GM19351 (cell line): ENCODE results near the gene TXNDC11.

ENCODE experiments used
- ATAC-seq: cut with Tn5 transposase; IDR thresholded peaks from one replicate; pipeline ENCODE4 v1.9.1; 2021; ENCODE audit warnings: mild to moderate bottlenecking, moderate library complexity; ENCODE audit not compliant: unreplicated experiment

TXNDC11 gene

DNA sequence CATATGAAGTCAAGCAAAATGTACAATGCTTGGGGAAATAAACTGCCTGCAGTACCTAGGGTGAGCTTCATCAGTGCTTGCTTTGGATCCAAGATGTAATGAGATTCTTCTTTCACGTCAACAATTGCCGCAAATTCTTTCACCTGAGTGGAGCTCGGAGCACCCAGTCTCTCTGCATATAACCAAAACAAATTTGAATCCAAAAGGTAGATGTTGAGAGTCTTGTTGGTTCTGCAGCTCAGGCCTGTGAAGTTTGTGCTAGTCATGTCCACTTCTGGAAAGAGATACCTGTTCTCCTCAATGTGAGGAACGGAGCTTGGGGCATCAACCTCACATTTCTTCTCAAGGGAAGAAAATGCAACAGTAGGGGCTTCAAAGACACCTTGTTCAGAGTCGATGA, 51.4 kb downstream of the TXNDC11 start:
- no peak for ATAC-seq

DNA sequence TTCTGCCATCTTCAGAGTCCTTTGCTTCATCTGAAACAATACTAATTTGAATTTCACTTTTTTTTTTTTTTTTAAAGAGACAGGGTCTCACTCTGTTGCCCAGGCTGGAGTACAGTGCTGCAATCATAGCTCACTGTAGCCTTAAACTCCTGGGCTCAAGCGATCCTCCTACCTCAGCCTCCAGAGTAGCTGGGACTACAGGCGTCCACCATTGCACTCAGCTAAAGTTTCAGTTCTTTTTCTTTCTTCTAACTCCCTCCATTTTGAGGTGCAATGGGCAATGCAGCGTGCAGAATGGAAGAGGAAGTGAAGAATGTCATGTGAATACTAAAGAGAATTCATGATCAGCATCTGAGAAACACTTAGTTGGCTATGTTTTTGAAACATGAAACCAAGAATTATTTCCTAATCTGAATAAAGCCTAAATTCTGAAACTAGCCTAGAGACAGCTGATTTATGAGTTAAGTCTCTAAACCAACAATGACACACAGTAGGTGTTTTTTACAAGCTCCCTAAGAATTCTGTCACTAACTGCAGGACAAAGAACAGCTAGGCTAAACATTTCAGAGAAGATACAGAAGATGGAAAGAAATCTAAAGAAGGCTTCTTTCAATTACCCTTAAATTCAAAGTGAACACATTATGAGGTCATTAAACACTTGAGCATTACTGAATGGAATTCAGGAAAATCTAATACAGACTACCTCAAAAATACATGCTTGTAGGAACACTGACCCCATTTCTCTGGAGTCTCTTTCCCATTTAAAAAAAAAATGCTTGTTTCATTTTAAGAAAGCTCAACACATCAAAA, 53.4 kb downstream of the TXNDC11 start:
- ATAC-seq: peak; percentile 91

DNA sequence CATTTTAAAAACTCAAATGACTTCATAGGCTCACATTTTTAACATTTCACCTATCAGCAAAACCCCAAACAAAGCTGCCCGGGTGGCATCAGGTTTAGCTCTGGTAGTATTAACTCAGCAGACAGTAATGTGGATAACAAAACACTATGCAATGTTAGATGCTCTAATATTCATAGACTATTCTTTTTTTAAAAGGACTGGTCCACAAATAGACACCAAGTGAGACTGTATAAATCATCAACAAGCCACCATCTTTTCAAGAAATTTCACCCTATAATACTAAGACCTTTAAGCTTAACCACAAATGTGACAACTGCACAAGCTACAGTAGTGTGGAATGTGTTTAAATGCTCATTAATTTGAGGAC, 54.2 kb downstream of the TXNDC11 start:
- ATAC-seq: no peak

DNA sequence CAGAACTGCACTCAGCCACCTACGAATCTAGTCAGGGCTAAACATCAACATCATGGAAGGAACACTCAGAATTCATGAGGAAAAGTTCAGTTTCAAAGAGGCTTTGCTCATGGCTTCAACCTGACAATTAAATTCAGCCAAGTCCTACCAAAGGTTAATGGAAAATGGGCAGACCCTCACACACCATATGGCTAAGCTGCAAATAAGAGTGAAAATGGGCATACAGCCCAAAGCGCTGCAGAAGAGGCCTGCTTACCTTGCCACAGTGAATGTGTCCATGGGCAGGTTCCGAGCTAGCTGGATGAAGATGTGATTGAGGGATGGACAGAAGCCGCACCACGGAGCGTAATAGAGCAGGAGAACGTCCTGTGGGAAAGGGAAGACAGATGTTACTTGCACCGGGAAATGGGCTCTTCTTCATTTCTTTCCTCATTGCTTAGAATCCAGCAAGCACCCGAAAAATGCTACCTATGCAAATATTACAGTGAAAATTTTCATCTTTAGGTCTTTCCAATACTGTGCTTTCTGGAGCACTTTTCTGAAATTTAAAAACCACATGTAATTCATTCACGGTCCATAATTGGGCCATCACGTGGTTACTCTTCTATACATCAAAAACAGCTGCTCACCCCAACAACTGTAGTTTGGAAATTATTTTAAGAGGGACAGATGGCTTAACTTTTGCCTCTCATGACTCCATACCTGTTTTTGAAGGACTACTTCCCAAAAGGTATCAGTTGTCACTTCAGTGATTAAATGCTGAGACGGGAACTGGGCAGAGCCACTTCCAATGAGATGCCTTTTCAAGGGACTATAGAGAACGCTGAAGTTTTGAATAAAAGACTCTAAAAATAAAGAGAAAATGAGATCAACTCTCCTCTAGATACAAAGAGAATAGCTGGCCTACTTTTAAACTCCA, 54.8 kb downstream of the TXNDC11 start:
- no peak for ATAC-seq

DNA sequence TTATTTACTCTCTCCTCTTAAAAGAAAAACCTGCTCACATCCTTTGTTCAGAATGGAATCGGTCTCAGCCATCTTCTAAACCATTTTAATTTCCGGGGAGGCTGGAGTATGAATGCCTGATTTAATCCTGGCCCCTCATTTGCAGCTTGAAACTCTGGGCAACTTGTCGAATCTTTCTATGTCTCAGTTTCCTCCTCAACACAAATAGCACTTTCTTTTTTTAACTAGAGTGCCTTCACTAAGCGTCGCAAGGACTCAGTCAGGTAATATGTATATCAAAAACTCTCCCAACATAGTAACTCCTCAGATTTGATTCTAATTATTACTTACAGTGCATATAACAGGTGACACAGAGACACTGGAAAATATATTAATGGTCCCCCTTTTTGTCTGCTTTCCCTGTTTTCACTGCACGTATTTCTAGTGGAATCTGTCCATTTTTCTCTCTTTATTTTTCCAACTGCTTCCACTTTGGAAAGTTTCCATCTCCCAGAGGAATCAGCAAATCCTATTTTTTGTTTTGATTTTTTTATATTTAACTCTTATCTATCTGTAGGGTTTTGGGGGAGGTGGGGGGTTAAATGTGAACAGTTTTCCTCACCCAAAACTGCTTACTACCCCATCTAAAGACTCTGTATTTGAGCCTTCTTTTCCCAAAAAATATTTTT, 55.8 kb downstream of the TXNDC11 start:
- ATAC-seq: no peak

DNA sequence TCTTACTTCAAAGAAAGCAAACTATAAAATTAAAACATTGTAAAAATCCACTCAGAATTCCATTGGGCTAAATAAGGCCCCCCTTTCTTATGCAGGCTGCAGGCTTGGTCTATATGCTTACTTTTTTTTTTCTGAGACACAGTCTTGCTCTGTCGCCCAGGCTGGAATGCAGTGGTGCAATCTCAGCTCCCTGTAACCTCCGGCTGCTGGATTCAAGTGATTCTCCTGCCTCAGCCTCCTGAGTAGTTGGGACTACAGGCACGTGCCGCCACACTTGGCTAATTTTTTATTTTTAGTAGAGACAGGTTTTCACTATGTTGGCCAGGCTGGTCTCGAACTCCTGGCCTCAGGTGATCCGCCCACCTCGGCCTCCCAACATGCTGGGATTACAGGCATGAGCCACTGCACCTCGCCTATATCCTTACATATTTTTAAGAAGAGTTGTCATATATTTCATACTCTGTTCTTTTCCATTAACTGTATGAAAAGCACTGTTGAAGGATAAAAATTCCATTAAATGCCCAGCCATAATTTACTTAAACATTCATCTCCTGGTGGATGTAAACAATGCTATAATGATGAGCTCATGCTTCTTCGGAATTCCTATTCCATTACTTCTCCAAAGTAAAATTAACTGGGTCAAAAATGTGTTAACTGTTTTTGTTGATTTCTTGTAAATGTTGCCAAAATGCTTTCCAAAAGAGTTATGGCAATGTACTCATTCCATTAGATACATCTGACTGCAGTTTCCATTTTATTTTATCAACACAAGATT, 56.6 kb downstream of the TXNDC11 start:
- no peak for ATAC-seq

DNA sequence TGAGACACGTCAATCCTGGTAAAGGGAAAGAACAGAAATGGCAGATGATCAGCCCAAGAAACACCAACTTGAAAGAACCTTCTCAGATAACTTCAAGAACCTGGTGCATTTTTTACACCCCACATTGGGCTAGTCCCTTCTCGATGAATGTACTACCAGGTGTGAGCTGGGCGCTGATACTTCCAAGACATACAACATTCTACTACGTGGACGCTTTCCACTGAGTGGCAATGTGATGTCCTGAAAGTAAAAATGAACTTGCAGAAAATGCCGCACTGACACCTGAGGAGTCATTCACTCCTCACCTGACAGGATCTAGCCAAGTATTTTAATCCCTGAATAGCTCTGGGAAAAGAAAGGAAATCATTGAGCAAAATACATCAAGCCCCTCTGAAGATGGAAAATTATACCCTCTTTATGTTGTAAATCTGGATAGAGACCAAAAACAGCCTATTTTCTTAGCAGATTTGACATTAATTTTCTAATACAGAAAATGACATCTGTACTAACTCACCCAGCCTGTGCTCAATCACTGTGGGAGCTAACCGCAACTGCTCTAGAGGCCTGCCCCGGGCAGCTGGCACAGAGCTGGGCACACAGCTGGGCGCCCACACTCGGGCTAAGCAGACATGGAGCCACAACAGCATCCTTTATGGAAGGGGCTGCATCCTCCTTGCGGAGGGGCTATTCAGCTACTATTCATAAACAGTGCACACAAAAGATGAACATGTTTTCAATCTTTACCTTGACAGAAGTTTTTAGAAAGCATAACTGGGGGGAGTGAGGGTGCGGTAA, 58.2 kb downstream of the TXNDC11 start:
- ATAC-seq: no peak

DNA sequence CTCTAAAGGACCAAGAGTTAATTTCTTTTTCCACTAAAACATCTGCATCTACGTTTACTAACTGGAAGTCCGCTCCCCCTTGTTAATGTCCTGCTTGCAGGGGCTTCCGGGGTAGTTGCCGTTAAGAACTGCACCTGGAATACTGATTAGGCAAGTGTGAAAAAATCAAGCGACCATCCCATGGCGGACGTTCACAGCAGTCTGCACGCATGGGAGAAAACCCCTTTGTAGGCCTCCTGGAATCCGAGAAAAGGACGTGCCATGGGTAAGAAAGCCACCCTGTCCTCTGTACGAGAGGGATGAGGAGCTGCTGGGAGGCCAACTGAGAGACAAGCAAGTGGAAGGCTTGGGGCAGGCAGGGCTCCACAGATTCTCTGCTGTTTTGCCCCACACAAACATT, 59.5 kb downstream of the TXNDC11 start:
- no peak for ATAC-seq

DNA sequence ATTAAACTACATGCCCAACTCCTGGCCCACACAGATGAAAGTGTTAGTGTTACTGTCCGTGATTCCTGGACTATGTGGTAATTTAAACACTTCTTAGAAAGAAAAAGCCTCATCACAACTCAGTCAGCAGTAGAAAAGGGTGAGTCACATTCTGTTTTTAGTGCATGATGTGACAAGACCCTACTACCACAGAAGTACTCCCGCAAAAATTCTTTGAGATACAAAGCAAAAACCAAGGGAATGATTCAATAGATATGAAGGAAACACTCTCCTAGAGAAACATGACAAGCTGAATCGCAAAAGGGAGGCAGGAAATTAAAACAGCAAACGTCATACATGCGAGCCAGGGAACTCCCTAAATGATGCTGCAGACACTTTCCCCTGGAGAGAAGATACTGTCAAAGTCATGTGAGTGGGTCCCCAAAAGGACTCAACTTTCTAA, 60.0 kb downstream of the TXNDC11 start:
- ATAC-seq: peak; percentile 24

DNA sequence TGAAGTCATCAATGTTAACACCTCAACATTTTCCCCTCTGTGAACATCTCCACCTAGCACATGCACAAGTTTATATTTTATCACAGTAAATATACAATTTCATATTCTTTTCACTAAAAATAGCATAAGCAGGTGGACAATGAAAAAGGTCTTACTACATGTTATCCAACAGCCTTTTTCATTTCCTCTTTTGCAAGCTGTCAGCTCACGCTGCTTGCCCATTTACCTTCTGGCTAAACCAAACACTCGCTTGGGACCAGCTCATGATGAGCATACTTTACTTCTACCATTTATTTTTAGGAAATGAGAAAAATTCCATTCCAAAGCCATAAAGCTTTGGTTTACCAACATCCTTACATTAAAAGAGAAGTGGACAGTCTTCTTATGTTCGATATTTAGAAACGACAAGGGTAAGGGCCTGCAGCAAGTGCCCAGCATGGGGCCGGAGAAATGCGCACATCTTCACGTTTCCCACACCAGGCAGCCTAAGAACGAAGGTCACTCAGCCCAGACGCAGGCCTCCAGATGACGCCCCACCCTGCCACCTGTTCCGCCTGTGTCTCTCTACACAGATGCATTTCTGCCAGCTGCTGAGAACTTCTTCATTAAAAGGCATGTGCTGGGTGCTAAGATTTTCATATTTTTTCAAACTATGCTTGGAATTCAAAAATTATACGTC, 60.5 kb downstream of the TXNDC11 start:
- ATAC-seq: peak; percentile 62

DNA sequence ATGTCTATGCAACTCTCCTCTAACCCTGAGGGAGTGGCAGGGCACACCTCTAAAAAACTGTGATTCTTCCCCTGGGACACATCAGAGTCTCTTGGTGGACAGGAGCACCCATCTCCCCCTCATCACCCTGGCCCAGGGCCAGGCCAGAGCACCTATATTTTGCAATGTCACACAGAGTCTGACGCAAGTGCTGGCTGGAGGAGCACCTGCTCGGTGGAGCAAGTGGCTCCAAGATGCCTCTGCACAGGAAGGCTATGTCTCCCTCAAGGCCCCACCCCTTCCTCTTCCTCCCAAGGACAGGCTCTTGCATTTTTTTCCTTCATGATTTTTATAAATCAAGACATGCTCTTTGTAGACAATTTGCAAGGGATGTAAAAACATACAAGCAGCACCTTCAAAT, 61.1 kb downstream of the TXNDC11 start:
- no peak for ATAC-seq

DNA sequence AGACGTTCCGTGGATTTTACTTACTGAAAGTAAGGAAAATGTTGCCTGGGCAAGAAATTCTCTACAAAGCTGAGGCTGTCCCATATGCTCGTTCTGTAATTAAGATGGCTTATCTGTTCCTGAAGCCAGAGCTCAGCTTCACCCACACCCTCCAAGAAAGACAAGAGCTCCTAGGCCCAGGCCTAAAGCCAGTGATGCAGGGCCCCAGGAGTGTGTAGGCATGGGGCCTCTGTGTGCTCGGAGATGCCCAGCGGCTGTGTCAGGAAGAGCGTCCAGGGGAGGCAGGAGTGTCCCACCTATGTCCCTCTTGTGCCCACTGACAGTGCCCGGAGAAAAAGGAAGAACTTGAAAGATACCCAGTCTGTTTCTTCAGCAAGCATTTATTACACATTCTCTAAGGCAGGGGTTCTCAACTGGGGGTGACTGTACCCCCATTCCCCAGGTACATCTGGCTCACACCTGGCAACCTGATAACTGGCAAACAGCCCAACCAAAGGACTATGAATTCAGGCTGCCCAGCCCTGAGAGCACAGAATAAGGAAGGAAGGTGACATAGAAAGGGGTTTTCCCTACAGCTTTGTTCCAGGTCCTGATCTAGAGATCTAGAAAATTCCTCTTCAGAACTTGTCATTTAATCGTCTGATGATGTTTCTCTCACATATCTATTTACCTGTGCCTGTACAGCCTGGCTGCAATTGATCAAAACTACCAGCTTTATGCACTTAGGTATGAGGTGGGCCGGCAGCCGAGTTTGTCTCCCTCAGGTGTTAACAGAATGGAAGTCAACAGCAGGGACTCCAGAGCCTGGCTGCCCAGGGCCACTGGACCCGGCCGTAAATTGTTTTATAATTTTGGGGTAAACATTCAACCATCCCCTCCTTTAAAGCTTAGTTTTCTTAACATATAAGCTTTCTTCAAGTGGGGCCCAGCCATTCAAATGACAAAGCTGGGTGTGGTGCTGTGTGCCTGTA, 62.4 kb downstream of the TXNDC11 start:
- no peak for ATAC-seq

DNA sequence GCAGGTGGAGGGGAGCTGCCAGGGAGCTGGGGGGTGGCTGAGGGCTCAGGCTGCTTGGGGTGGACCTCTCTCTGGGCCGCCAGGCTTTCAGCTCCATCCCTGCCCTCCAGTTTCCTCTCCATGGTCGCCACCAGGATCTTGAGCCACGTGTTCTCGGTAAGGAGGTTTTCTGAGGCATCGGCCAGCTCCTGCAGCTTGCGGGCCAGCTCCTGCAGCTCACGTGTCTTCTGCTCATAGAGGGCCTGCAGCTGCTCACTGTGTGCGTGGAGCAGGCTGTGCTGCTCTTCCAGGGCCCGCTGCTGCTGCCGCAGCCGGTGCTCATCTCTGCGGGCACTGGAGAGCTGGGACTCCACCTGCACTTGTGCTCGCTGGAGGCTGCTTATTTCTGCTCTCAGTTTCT, 63.4 kb downstream of the TXNDC11 start:
- ATAC-seq: no peak

DNA sequence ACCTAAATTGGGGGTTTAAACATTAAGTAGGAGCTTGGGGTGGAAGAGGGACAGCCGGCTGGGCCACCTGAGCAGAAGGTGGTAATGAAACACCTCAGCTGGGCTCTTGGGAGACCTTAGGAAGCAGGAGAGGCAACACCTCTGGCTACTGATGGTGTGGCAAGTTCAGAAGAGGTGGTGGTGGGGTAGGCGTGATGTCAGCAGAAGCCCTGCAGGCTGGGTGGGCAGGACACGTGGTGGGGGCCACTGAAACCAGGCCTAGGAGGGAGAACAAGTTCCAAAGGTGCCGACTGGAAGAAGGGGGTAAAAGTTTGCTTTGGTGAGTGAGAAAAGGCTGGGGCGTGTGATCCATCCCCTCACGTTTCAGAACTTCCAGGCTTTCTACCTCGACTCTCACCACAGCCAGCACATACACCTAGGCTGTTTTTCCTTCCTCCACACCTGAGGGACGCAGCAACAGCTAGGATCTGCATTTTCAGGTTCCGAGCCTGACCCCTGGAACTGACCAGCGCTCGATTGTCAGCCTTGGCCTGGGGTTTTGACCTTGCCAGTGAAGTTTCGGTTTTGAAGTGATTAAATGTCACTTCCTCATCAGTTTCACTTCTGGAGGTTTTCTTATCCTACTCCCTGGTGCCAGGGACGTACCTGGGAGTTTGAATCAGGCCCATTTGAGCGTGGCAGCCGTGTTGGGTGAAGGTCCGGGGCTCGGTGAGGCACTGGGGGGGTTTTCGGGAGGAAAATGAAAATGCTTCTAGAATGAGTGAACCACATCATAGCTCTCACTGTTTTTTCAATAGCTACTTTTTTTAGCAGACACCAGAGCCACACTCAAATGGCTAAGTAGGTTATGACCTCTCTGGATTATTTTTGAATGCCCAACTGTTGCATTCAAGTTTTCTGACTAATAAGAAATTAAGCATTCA, 64.4 kb downstream of the TXNDC11 start:
- no peak for ATAC-seq

DNA sequence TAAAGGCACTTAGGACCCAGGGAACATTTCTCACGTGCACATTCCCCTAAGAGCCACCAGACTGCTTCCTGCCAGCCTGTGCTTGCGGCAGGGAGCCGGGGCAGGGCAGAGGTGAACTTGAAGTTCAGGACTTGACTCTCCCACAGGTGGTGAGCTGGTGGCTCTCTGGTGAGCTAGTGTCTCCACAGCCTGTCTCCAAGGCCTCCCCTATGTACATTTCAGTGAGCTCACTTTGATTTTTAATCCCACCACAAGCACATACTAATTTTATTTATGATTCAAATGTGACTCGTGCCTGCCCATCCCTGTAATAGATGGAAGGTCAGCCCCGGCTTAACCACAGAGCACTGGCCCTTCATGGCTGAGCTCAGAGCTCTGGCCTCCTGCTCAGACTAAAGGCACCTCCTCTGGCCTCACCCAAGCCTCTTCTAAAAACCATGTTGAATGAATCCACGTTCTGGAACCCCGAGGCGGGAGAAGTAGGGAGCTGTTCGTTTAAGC, 65.2 kb downstream of the TXNDC11 start:
- no peak for ATAC-seq

DNA sequence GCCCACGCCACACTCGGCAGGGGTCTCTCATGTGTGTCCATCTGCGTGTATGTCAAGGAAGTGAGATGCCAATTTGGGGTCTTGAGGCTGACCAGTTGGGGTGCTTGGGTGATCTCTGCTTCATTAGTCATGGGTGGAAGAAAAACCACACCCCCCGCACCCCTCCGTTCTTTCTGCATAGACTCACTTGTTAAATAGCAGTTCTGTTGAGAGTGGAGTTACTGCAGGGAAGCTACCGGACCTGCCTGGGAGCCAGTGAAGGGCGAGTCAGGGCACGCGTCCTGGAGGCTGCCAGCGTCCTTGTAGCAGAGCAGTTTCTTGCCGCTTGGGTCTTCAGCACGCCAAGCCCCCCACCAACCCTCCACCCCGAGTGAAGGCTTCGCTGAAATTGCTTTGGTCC, 65.9 kb downstream of the TXNDC11 start:
- ATAC-seq: no peak
